GM10266 (cell line): ENCODE data around the gene FAM180A.

ENCODE experiments used
- DNase-seq: peaks from one replicate; pipeline ENCODE4 v3.0.0; 2012; ENCODE audit errors: extremely low spot score
- CTCF ChIP-seq: IDR thresholded peaks from 2 replicates; pipeline ENCODE4 v1.5.1; 2012; ENCODE audit warnings: mild to moderate bottlenecking, low read depth; ENCODE audit not compliant: control insufficient read depth, insufficient read depth; ENCODE audit errors: missing control alignments

FAM180A gene

GRCh38 chr7:135707570-135707966 lies 41.0 kb downstream of the FAM180A start:
- TF ChIP-seq CTCF = no peak
- no peak for DNase-seq

- no peak for TF ChIP-seq CTCF
- no peak for DNase-seq
Measured at GRCh38 chr7:135706858-135707569, 41.6 kb downstream of the FAM180A start.

- no peak for DNase-seq
- TF ChIP-seq CTCF = no peak
Measured at GRCh38 chr7:135706038-135706742, 42.4 kb downstream of the FAM180A start.

- DNase-seq = no peak
- no peak for TF ChIP-seq CTCF
Measured at GRCh38 chr7:135704698-135705097, 43.9 kb downstream of the FAM180A start.

- TF ChIP-seq CTCF = peak; percentile 49
- no peak for DNase-seq
Measured at GRCh38 chr7:135704074-135704473, 44.5 kb downstream of the FAM180A start.

GRCh38 chr7:135697276-135698049 lies 51.1 kb downstream of the FAM180A start:
- no peak for TF ChIP-seq CTCF
- DNase-seq = no peak
